ENCODE measurements around the gene HRG. TPM values are rescaled to one million over a fixed set of nuclear protein-coding genes. Genes with fewer than 3 reads are reported as not detected.

HRG gene
- polyA plus RNA-seq (2013, experiment 1 of 2), result not detected
- not detected for polyA plus RNA-seq (2013, experiment 2 of 2)

- Histone ChIP-seq H3K9me3 (ENCODE audit: control insufficient read depth, low read length) (no peaks in the 10 kb centered on the region), H3K36me3 (ENCODE audit: control insufficient read depth, insufficient read depth, low read length) (no peaks in the 10 kb centered on the region), H3K4me1 (ENCODE audit: control insufficient read depth, insufficient read depth, low read length, poor library complexity, severe bottlenecking) (peaks cover 14% of the 10 kb centered on the region), H3K4me3 (ENCODE audit: extremely low read depth, insufficient read depth, low read length, poor library complexity, severe bottlenecking) (no peak within 1 kb of the TSS), H3K27ac (ENCODE audit: low read depth, low read length, severe bottlenecking) (no peak within 1 kb of the TSS)
- 94 to 98% methylated on average over 7 to 8 of the region's 8 CpGs for WGBS, 2 experiments (ENCODE audit: insufficient coverage in 2 of 2)
Observed at GRCh38 chr3:186665625-186666188, at the start of gene HRG. HRG (plus strand) TSS chr3:186666014; CDS start chr3:186666032, 18 bp downstream.

DNA sequence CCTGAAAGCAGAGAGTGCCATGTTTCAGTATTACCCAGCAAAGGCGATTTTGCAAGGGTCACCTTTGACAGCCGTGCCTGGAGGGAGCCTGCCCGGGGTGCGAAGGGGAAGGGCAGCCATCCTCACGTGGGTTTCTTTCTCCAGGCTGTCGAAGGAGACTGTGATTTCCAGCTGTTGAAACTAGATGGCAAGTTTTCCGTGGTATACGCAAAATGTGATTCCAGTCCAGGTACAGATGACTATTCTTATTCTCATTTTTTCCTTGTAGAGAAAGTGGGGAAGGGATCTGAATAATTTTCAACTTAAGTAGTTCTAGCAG, 49.6 kb upstream of the HRG start:
- no peaks in the 10 kb centered on the region for H3K36me3 ChIP-seq (ENCODE audit: control insufficient read depth, insufficient read depth, low read length)
- H3K27ac ChIP-seq (ENCODE audit: low read depth, low read length, severe bottlenecking), result no peak overlapping the region
- H3K4me1 ChIP-seq (ENCODE audit: control insufficient read depth, insufficient read depth, low read length, poor library complexity, severe bottlenecking), result no peaks in the 10 kb centered on the region
- no peaks in the 10 kb centered on the region for H3K9me3 ChIP-seq (ENCODE audit: control insufficient read depth, low read length)
- no peak overlapping the region for H3K4me3 ChIP-seq (ENCODE audit: extremely low read depth, insufficient read depth, low read length, poor library complexity, severe bottlenecking)
- WGBS, 2 experiments (ENCODE audit: insufficient coverage in 2 of 2), result 95 to 96% methylated on average over 6 to 8 of the region's 8 CpGs

DNA sequence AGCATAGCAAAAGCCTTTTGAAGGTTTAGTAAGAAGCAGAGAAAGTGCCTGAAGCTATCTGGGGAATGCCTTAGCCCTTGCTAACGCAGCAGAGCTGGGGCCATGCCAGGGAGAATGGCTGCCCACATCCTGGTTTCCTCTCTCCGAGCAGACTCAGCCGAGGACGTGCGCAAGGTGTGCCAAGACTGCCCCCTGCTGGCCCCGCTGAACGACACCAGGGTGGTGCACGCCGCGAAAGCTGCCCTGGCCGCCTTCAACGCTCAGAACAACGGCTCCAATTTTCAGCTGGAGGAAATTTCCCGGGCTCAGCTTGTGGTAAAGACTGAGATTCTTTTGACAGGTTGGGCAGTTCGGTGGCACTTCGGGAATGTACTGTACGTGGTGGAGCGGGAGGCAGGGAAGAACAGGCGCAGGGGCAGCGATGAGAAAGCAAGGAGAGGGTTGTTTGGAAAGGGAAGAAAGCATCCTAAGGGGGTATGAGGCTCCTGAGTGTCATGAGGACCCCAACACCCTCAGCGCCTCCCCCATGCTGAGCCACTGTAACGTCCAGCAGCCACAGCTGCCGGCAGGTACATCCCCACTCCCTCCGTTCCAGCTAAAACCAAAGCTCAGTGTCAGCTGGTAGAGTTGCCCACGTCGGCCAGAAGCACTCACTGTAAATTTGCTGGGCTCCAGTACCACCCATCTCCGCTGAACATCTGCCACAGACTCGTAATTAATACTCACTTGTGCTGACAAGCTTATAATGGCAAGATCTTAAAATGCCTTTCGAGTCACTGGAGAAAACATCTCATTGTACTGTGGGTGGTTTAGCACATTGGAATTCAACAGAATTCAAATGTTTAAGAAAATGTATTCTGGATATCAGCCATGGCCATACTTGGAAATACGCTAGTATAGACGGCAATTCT, 48.5 kb upstream of the HRG start:
- H3K9me3 ChIP-seq (ENCODE audit: control insufficient read depth, low read length), result no peaks in the 10 kb centered on the region
- H3K27ac ChIP-seq (ENCODE audit: low read depth, low read length, severe bottlenecking), result no peak overlapping the region
- H3K4me3 ChIP-seq (ENCODE audit: extremely low read depth, insufficient read depth, low read length, poor library complexity, severe bottlenecking), result no peak overlapping the region
- WGBS, 2 experiments (ENCODE audit: insufficient coverage in 2 of 2), result 39 to 44% methylated on average over 27 to 31 of the region's 31 CpGs
- H3K4me1 ChIP-seq (ENCODE audit: control insufficient read depth, insufficient read depth, low read length, poor library complexity, severe bottlenecking), result no peaks in the 10 kb centered on the region
- no peaks in the 10 kb centered on the region for H3K36me3 ChIP-seq (ENCODE audit: control insufficient read depth, insufficient read depth, low read length)

DNA sequence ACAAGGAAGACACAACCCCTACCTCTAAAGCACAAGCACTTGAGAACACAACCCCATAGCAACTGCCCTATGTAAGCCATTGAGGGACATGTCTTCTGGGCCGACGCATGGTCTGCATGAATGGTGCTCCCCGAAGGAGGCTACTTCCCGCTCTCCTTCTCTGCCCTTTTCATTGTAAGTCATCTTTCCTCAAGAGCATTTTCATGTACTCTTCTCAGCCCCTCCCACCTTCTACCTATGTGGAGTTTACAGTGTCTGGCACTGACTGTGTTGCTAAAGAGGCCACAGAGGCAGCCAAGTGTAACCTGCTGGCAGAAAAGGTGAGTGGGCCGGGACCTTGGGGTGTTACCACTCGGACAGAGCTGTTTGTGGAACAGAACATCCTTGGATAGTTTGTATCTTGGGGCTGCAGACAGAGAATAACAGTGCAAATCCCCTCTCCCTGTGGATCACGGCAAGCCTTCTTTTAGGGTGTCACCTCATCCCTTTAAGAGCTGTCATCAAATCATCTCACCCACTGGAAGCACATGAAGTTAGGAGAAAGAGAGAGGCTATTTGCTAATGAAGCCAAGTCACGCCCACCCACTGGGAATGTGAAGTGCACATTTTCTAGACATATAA, 47.4 kb upstream of the HRG start:
- no peak overlapping the region for H3K4me3 ChIP-seq (ENCODE audit: extremely low read depth, insufficient read depth, low read length, poor library complexity, severe bottlenecking)
- WGBS, 2 experiments (ENCODE audit: insufficient coverage in 2 of 2), result 89 to 97% methylated on average over 4 to 5 of the region's 8 CpGs
- H3K27ac ChIP-seq (ENCODE audit: low read depth, low read length, severe bottlenecking), result no peak overlapping the region
- no peaks in the 10 kb centered on the region for H3K9me3 ChIP-seq (ENCODE audit: control insufficient read depth, low read length)
- no peaks in the 10 kb centered on the region for H3K36me3 ChIP-seq (ENCODE audit: control insufficient read depth, insufficient read depth, low read length)
- no peaks in the 10 kb centered on the region for H3K4me1 ChIP-seq (ENCODE audit: control insufficient read depth, insufficient read depth, low read length, poor library complexity, severe bottlenecking)

DNA sequence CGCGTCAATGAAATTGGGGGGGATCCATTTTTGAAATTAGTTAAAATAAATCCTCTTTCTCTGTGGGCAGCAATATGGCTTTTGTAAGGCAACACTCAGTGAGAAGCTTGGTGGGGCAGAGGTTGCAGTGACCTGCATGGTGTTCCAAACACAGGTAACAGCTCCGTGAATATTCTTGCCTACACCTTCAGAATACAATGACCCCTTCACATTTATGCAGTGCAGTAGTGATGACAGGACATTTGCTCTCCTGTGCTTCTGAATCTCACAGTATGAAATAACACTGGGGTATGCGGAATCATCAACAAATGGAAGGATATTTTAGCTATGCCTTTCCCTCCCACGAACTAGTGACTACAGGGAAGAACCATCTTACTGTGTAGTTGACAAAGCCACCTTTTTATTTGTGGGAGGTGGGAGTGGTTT, 46.0 kb upstream of the HRG start:
- Histone ChIP-seq H3K4me1 (ENCODE audit: control insufficient read depth, insufficient read depth, low read length, poor library complexity, severe bottlenecking) (no peaks in the 10 kb centered on the region), H3K27ac (ENCODE audit: low read depth, low read length, severe bottlenecking) (no peak overlapping the region), H3K36me3 (ENCODE audit: control insufficient read depth, insufficient read depth, low read length) (no peaks in the 10 kb centered on the region), H3K4me3 (ENCODE audit: extremely low read depth, insufficient read depth, low read length, poor library complexity, severe bottlenecking) (no peak overlapping the region), H3K9me3 (ENCODE audit: control insufficient read depth, low read length) (no peaks in the 10 kb centered on the region)
- WGBS, 2 experiments (ENCODE audit: insufficient coverage in 2 of 2), result 94% methylated on average over 2 of the region's 5 CpGs; no CpG with 5 or more reads in 1 of the 2 experiments

DNA sequence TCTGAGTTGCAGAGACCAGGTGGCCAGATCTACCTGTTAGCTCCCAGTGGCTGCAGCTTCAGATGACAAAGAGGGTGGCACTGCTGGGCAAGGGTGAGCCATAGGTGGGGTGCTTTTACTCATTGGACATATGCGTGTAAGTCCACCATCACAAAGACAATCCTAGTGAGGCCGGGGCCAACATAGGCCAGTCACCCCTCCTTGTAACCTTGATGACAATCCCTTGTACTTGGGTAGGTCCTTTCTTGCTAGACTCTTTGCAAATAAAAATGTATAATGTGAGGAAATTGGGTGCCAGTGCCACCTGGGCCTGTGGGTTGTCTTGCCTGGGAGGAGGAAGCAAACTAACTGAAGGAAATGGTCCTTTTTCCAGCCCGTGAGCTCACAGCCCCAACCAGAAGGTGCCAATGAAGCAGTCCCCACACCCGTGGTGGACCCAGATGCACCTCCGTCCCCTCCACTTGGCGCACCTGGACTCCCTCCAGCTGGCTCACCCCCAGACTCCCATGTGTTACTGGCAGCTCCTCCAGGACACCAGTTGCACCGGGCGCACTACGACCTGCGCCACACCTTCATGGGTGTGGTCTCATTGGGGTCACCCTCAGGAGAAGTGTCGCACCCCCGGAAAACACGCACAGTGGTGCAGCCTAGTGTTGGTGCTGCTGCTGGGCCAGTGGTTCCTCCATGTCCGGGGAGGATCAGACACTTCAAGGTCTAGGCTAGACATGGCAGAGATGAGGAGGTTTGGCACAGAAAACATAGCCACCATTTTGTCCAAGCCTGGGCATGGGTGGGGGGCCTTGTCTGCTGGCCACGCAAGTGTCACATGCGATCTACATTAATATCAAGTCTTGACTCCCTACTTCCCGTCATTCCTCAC, 45.4 kb upstream of the HRG start:
- no peaks in the 10 kb centered on the region for H3K9me3 ChIP-seq (ENCODE audit: control insufficient read depth, low read length)
- 86 to 97% methylated on average over 8 to 9 of the region's 17 CpGs for WGBS, 2 experiments (ENCODE audit: insufficient coverage in 2 of 2)
- H3K27ac ChIP-seq (ENCODE audit: low read depth, low read length, severe bottlenecking), result no peak overlapping the region
- no peaks in the 10 kb centered on the region for H3K4me1 ChIP-seq (ENCODE audit: control insufficient read depth, insufficient read depth, low read length, poor library complexity, severe bottlenecking)
- no peak overlapping the region for H3K4me3 ChIP-seq (ENCODE audit: extremely low read depth, insufficient read depth, low read length, poor library complexity, severe bottlenecking)
- no peaks in the 10 kb centered on the region for H3K36me3 ChIP-seq (ENCODE audit: control insufficient read depth, insufficient read depth, low read length)

- Histone ChIP-seq H3K36me3 (ENCODE audit: control insufficient read depth, insufficient read depth, low read length) (no peaks in the 10 kb centered on the region), H3K27ac (ENCODE audit: low read depth, low read length, severe bottlenecking) (no peak overlapping the region), H3K4me1 (ENCODE audit: control insufficient read depth, insufficient read depth, low read length, poor library complexity, severe bottlenecking) (no peaks in the 10 kb centered on the region), H3K4me3 (ENCODE audit: extremely low read depth, insufficient read depth, low read length, poor library complexity, severe bottlenecking) (no peak overlapping the region), H3K9me3 (ENCODE audit: control insufficient read depth, low read length) (no peaks in the 10 kb centered on the region)
- 76 to 79% methylated on average over 2 to 4 of the region's 7 CpGs for WGBS, 2 experiments (ENCODE audit: insufficient coverage in 2 of 2)
Observed at GRCh38 chr3:186621894-186622650, 43.7 kb upstream of the HRG start.

DNA sequence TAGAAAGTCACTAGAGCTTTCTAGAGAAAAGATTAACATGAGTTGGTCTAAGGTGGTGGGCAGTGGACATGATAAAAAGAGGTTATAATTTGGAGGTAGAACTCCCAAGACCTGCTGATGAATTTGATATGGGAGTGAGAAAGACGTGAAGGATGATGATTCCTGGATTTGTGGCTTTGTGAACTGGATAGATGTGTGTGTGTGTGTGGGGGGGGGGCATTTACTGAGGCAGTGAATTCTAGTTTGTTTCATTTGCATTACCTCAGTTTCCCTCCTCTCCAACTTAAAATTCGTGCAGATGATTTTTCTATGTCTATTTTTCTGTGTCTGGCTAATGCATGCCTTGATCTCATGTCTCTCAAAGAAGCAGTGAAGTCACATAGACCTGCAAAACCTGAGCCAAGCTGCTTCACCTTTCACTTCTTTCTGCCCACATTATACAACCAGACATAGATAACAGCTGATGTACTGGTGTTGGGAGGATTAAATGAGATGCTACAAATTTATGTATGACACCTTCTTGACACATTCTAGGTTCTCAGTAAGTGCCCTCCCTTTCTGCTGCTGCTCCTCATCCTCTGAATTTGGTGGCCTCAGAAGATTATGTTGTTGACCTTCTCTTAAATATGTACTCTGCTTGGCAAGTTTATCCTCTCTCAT, 43.0 kb upstream of the HRG start:
- H3K36me3 ChIP-seq (ENCODE audit: control insufficient read depth, insufficient read depth, low read length), result no peaks in the 10 kb centered on the region

GRCh38 chr3:186624598-186624997, 41.2 kb upstream of the HRG start:
- no peaks in the 10 kb centered on the region for H3K4me1 ChIP-seq (ENCODE audit: control insufficient read depth, insufficient read depth, low read length, poor library complexity, severe bottlenecking)
- H3K9me3 ChIP-seq (ENCODE audit: control insufficient read depth, low read length), result no peaks in the 10 kb centered on the region
- WGBS, 2 experiments (ENCODE audit: insufficient coverage in 2 of 2), result 87 to 92% methylated on average over 4 of the region's 4 CpGs
- H3K36me3 ChIP-seq (ENCODE audit: control insufficient read depth, insufficient read depth, low read length), result no peaks in the 10 kb centered on the region
- no peak overlapping the region for H3K27ac ChIP-seq (ENCODE audit: low read depth, low read length, severe bottlenecking)
- no peak overlapping the region for H3K4me3 ChIP-seq (ENCODE audit: extremely low read depth, insufficient read depth, low read length, poor library complexity, severe bottlenecking)

More for the DNA sequence above, 43.0 kb upstream of the HRG start:
- H3K27ac ChIP-seq (ENCODE audit: low read depth, low read length, severe bottlenecking), result no peak overlapping the region
- H3K4me1 ChIP-seq (ENCODE audit: control insufficient read depth, insufficient read depth, low read length, poor library complexity, severe bottlenecking), result no peaks in the 10 kb centered on the region
- H3K9me3 ChIP-seq (ENCODE audit: control insufficient read depth, low read length), result no peaks in the 10 kb centered on the region
- 33 to 45% methylated on average over 1 of the region's 2 CpGs for WGBS, 2 experiments (ENCODE audit: insufficient coverage in 2 of 2)
- H3K4me3 ChIP-seq (ENCODE audit: extremely low read depth, insufficient read depth, low read length, poor library complexity, severe bottlenecking), result no peak overlapping the region

Measured in mesodermal cell (in vitro differentiated cells).